Left lung (tissue), 10 donors: ENCODE data around the gene PCDHGA9. TPM values are rescaled to one million over a fixed set of nuclear protein-coding genes. Genes with fewer than 3 reads are reported as not detected.

Experiments
- ATAC-seq: fragments of 200-7000 bp; cut with Tn5 transposase; one replicate; pipeline ENCODE4 v1.9.1; 2020; ENCODE audit warnings: moderate library complexity
- DNase-seq, 4 donors: peaks; one replicate each; pipeline ENCODE4 v3.0.0-alpha.2; 2013 to 2020
- H3K27ac ChIP-seq, 2 donors: fragments of 200-600 bp; sonication (generic) in 1 of 2; one replicate each; pipeline versions ENCODE4 v1.5.0 to v1.8.0; 2020 to 2021
- H3K27me3 ChIP-seq, 2 donors: fragments of 200-600 bp; sonication (generic) in 1 of 2; one replicate each; pipeline versions ENCODE4 v1.5.0 to v1.8.0; 2020 to 2021
- H3K36me3 ChIP-seq, 2 donors: fragments of 200-600 bp; sonication (generic) in 1 of 2; one replicate each; pipeline versions ENCODE4 v1.5.0 to v1.8.0; 2020 to 2021
- H3K4me1 ChIP-seq, 2 donors: fragments of 200-600 bp; one replicate each; pipeline ENCODE4 v1.8.0; 2021
- H3K4me3 ChIP-seq, 2 donors: fragments of 200-600 bp; sonication (generic) in 1 of 2; one replicate each; pipeline versions ENCODE4 v1.5.0 to v1.8.0; 2020 to 2021; ENCODE audit warnings: mild to moderate bottlenecking in 1 of 2
- H3K9me3 ChIP-seq, 2 donors: fragments of 200-600 bp; sonication (generic) in 1 of 2; one replicate each; pipeline versions ENCODE4 v1.5.0 to v1.8.0; 2020 to 2021
- intact Hi-C, 2 donors: fragments of 100-400 bp; cut with DNase I; formaldehyde crosslinking; loops; one replicate each; pipeline versions ENCODE4 v1.11.2 to v1.14.2; 2022
- polyA plus RNA-seq, 6 donors: library from polyadenylated mRNA; unstranded; fragments of 120-200 nt; gene quantifications; one replicate each; pipeline ENCODE4 v1.2.1, GENCODE V29; 2013; ENCODE audit not compliant: insufficient read length in 6 of 6
- total RNA-seq, 2 donors: library from RNA; stranded (reverse); fragmentation: NEBNext Ultra II Directional; extraction: Animal tissue kit (Norgen Biotek cat#: 25700); gene quantifications; one replicate each; pipeline ENCODE4 v1.2.1, GENCODE V29; 2021
- TF ChIP-seq, protein P1 (sequence below), 2 donors: fragments of 200-600 bp; sonication (generic) in 1 of 2; IDR thresholded peaks; one replicate each; pipeline versions ENCODE4 v1.5.0 to v1.8.0; 2021; ENCODE audit warnings: antibody characterized with exemption in 2 of 2
- donor health status: DM: no; HTN: yes; CAD: no.
- donor health status: DM: no; HTN: no; CAD: no.

PCDHGA9 gene
- total and polyA plus RNA-seq, 8 donors, result 4.0 to 7.2 (median 5.7) TPM

GRCh38 chr5:141366016-141366896 lies 36.3 kb upstream of the PCDHGA9 start:
- TF ChIP-seq, protein P1, sequence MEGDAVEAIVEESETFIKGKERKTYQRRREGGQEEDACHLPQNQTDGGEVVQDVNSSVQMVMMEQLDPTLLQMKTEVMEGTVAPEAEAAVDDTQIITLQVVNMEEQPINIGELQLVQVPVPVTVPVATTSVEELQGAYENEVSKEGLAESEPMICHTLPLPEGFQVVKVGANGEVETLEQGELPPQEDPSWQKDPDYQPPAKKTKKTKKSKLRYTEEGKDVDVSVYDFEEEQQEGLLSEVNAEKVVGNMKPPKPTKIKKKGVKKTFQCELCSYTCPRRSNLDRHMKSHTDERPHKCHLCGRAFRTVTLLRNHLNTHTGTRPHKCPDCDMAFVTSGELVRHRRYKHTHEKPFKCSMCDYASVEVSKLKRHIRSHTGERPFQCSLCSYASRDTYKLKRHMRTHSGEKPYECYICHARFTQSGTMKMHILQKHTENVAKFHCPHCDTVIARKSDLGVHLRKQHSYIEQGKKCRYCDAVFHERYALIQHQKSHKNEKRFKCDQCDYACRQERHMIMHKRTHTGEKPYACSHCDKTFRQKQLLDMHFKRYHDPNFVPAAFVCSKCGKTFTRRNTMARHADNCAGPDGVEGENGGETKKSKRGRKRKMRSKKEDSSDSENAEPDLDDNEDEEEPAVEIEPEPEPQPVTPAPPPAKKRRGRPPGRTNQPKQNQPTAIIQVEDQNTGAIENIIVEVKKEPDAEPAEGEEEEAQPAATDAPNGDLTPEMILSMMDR (IDR thresholded peaks at IDR 0.05), result no peak
- Histone ChIP-seq H3K36me3 (no peaks in the 10 kb centered on the region), H3K27me3 (peaks cover 51 to 99% of the 10 kb centered on the region in 2 donors), H3K4me3 (no peak overlapping the region), H3K9me3 (peaks cover under 1 to 88% of the 10 kb centered on the region in 2 donors), H3K4me1 (no peaks in the 10 kb centered on the region), H3K27ac (no peak overlapping the region)
- no peak for DNase-seq
- intact Hi-C loops, result no loop called here
- ATAC-seq, result no peak

- peaks cover 3 to 87% of the 10 kb centered on the region in 2 donors for H3K9me3 ChIP-seq
- DNase-seq (no peak), ATAC-seq (peak; percentile 54)
- no peaks in the 10 kb centered on the region for H3K36me3 ChIP-seq
- H3K4me3 ChIP-seq, result no peak within 1 kb of the TSS
- intact Hi-C loops, result no loop called here
- H3K27me3 ChIP-seq, result peaks cover 41 to 99% of the 10 kb centered on the region in 2 donors
- TF ChIP-seq, protein P1 (IDR thresholded peaks at IDR 0.05), result no peak
- H3K4me1 ChIP-seq, result no peaks in the 10 kb centered on the region
- no peak within 1 kb of the TSS for H3K27ac ChIP-seq
Observed at GRCh38 chr5:141369994-141370848, 32.4 kb upstream of the PCDHGA9 start, which contains the start of gene PCDHGB3. Gene PCDHGB3, plus strand, starts transcription at chr5:141370242. Its CDS starts 153 bp downstream, at chr5:141370395.

GRCh38 chr5:141371572-141372475 lies 30.8 kb upstream of the PCDHGA9 start:
- no peaks in the 10 kb centered on the region for H3K36me3 ChIP-seq
- DNase-seq (no peak), ATAC-seq (no peak)
- intact Hi-C loops, result no loop called here
- H3K9me3 ChIP-seq, result peaks cover 3 to 86% of the 10 kb centered on the region in 2 donors
- peaks cover 27 to 97% of the 10 kb centered on the region in 2 donors for H3K27me3 ChIP-seq
- H3K4me1 ChIP-seq, result no peaks in the 10 kb centered on the region
- TF ChIP-seq, protein P1 (IDR thresholded peaks at IDR 0.05), result no peak
- no peak overlapping the region for H3K27ac ChIP-seq
- H3K4me3 ChIP-seq, result no peak overlapping the region

DNA sequence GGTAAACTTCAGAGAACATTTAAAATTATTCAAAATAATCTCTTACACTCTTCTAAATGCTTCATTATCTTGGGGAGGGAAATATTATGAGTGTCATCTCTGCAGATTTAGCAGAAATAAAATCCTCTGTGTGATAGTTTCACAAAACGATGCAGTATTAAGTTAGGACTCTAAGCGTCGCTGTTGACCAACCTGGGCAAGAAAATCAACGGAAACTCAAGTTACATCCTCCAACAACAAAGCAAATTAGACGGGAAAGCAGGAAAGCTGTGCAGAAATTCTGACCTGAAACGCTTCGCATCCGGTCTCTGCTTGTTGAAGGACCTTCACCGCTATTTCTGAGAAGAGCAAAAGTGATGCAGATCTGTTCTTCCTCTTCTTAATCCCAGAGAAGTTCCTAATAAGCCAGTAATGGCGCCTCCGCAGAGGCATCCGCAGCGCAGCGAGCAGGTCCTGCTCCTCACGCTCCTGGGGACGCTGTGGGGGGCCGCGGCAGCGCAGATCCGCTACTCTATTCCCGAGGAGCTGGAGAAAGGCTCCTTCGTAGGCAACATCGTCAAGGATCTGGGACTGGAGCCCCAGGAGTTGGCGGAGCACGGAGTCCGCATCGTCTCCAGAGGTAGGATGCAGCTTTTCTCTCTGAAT lies 28.8 kb upstream of the PCDHGA9 start, which contains the start of gene PCDHGA6:
Gene PCDHGA6, plus strand, starts transcription at position 219 of the 645 bp plus-strand sequence. Its CDS starts 193 bp downstream, at position 412.
- DNase-seq, result no peak
- no peaks in the 10 kb centered on the region for H3K4me1 ChIP-seq
- peaks cover 3 to 93% of the 10 kb centered on the region in 2 donors for H3K9me3 ChIP-seq
- ATAC-seq, result no peak
- peak within 1 kb of the TSS in 1 of 2 donors; percentile 2 for H3K4me3 ChIP-seq
- H3K36me3 ChIP-seq, result no peaks in the 10 kb centered on the region
- peaks cover 14 to 95% of the 10 kb centered on the region in 2 donors for H3K27me3 ChIP-seq
- no peak within 1 kb of the TSS for H3K27ac ChIP-seq
- TF ChIP-seq, protein P1 (IDR thresholded peaks at IDR 0.05), result peak in 1 of 2 donors; percentile 17
- intact Hi-C loops, result no loop called here
